ENCODE data around the gene ACAD8.

The ACAD8 gene

DNA sequence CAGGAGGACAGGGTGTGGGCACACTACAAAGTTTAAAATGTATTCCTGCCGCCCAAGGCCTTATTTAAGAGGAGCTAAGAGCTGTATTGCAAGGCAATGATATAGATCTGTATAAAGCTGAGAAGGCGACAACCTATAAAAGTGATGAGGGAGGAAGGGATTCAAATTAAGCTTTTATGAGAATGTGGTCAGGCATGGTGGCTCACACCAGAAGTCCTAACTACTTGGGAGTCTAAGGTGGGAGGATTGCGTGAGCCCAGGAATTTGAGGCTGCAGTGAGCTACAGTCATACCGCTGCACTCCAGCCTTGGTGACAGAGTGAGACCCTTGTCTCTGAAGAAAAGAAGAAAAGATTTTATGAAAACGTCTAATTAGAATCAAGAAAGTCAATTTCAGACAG, 13.1 kb downstream of the ACAD8 start:
- TF ChIP-seq CTCF (IDR thresholded peaks at IDR 0.05; ENCODE audit: low read depth, low read length), result no peak

DNA sequence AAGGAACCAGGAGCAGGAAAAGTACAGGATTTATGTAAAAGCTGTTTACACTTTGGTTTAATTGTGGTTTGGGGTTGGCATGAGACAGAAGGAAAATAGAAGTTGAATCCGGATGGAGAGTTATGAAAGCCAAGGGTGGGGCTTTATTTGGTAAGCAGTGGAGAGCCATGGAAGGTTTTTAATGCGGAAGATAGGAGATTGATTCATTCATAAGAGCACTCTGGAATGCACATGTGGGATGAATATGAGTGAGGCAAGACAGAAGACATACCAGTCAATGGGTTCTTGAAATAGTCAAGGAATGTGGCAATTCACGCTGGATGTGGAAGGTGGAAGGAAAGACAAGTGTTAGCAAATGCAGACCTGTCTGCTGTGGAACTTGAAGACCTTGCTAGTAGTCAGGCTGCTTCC, 13.5 kb downstream of the ACAD8 start:
- H3K4me3 ChIP-seq (replicated peaks in 1 of 2; ENCODE audit: low read depth in 2 of 2, low read length in 2 of 2), result no peak overlapping the region
- DNase-seq (ENCODE audit: low read depth in 2 of 2), result peak; percentile 73 to 89
- TF ChIP-seq CTCF (IDR thresholded peaks at IDR 0.05; ENCODE audit: low read depth, low read length), result no peak

More for the DNA sequence above, 13.1 kb downstream of the ACAD8 start:
- DNase-seq (ENCODE audit: low read depth in 2 of 2), result no peak
- no peak overlapping the region for H3K4me3 ChIP-seq (replicated peaks in 1 of 2; ENCODE audit: low read depth in 2 of 2, low read length in 2 of 2)

DNA sequence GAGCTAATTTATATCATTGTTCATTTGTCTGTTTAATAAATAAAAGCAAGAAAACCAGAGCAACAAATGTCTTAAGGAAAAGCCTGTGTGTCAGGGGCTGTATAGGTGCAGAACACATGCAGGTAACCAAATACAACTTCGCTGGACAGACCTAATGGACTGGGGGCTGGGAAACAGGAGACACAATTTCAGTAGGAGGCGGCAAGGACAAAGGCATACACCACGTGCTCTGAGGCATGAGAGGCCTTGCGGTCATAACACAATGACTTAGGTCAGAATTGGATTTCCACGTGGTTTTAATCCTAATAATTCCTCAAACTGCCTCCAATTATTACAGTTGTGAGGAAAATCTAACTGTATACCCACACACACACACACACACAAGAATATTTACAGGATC, 14.1 kb downstream of the ACAD8 start:
- H3K4me3 ChIP-seq (replicated peaks in 1 of 2; ENCODE audit: low read depth in 2 of 2, low read length in 2 of 2), result no peak overlapping the region
- DNase-seq (ENCODE audit: low read depth in 2 of 2), result no peak
- TF ChIP-seq CTCF (IDR thresholded peaks at IDR 0.05; ENCODE audit: low read depth, low read length), result no peak

- DNase-seq (ENCODE audit: low read depth in 2 of 2), result no peak
Observed at GRCh38 chr11:134267966-134268365, 14.6 kb downstream of the ACAD8 start.

GRCh38 chr11:134270250-134270714, 16.9 kb downstream of the ACAD8 start:
- peak; percentile 7 for TF ChIP-seq CTCF (IDR thresholded peaks at IDR 0.05; ENCODE audit: low read depth, low read length)
- no peak overlapping the region for H3K4me3 ChIP-seq (replicated peaks in 1 of 2; ENCODE audit: low read depth in 2 of 2, low read length in 2 of 2)
- peak in 1 of 2 donors; percentile 8 for DNase-seq (ENCODE audit: low read depth in 2 of 2)

More at GRCh38 chr11:134267966-134268365, 14.6 kb downstream of the ACAD8 start:
- H3K4me3 ChIP-seq (replicated peaks in 1 of 2; ENCODE audit: low read depth in 2 of 2, low read length in 2 of 2), result no peak overlapping the region
- no peak for TF ChIP-seq CTCF (IDR thresholded peaks at IDR 0.05; ENCODE audit: low read depth, low read length)

GRCh38 chr11:134271978-134272377, 18.6 kb downstream of the ACAD8 start:
- no peak overlapping the region for H3K4me3 ChIP-seq (replicated peaks in 1 of 2; ENCODE audit: low read depth in 2 of 2, low read length in 2 of 2)
- no peak for DNase-seq (ENCODE audit: low read depth in 2 of 2)
- TF ChIP-seq CTCF (IDR thresholded peaks at IDR 0.05; ENCODE audit: low read depth, low read length), result no peak
